LNCaP clone FGC (cell line): ENCODE results near the gene RPP25L.

Experiments
- DNase-seq: peaks from one replicate; pipeline ENCODE4 v3.0.0-alpha.2; 2011; ENCODE audit warnings: low read depth
- H3K4me3 ChIP-seq: 2 replicates; pipeline ENCODE4 v1.5.1; 2011; ENCODE audit warnings: mild to moderate bottlenecking, low read depth, low read length, control low read depth
- TF ChIP-seq, protein P1 (sequence below): IDR thresholded peaks from 2 replicates; pipeline ENCODE4 v1.5.1; 2012; ENCODE audit warnings: mild to moderate bottlenecking; ENCODE audit not compliant: control insufficient read depth, insufficient read depth; ENCODE audit errors: extremely low read depth

The RPP25L gene

GRCh38 chr9:34589636-34590380 is 22.1 kb downstream of the RPP25L start, which contains the start of gene CNTFR:
Gene CNTFR (minus strand): TSS chr9:34589724. CDS start chr9:34568981, 20,743 bp downstream.
- TF ChIP-seq, protein P1, sequence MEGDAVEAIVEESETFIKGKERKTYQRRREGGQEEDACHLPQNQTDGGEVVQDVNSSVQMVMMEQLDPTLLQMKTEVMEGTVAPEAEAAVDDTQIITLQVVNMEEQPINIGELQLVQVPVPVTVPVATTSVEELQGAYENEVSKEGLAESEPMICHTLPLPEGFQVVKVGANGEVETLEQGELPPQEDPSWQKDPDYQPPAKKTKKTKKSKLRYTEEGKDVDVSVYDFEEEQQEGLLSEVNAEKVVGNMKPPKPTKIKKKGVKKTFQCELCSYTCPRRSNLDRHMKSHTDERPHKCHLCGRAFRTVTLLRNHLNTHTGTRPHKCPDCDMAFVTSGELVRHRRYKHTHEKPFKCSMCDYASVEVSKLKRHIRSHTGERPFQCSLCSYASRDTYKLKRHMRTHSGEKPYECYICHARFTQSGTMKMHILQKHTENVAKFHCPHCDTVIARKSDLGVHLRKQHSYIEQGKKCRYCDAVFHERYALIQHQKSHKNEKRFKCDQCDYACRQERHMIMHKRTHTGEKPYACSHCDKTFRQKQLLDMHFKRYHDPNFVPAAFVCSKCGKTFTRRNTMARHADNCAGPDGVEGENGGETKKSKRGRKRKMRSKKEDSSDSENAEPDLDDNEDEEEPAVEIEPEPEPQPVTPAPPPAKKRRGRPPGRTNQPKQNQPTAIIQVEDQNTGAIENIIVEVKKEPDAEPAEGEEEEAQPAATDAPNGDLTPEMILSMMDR = no peak
- H3K4me3 ChIP-seq = peak within 1 kb of the TSS; percentile 28
- DNase-seq = no peak

- H3K4me3 ChIP-seq = no peak overlapping the region
- DNase-seq = no peak
- TF ChIP-seq, protein P1 = no peak
Measured at GRCh38 chr9:34588671-34589635, 22.9 kb downstream of the RPP25L start.

DNA sequence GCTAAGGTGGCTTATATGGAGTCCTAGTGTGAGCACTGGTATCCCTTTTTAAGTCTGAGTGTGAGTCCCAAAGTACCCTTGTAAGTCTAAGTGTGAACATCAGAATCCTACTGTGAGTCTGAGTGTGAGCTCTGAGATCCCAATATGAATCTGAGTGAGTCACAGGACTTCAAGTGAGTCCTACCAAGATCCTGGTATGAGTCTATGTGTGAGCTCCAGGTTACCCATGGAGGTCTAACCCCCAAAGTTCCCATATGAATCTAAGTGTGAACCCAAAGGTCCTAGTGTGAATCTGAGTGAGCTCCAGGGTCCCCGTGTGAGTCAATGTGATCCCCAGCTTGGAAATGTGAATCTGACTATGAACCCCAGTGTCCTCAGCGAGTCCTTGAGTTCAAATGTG is 24.6 kb downstream of the RPP25L start:
- no peak overlapping the region for H3K4me3 ChIP-seq
- TF ChIP-seq, protein P1 = no peak
- no peak for DNase-seq

DNA sequence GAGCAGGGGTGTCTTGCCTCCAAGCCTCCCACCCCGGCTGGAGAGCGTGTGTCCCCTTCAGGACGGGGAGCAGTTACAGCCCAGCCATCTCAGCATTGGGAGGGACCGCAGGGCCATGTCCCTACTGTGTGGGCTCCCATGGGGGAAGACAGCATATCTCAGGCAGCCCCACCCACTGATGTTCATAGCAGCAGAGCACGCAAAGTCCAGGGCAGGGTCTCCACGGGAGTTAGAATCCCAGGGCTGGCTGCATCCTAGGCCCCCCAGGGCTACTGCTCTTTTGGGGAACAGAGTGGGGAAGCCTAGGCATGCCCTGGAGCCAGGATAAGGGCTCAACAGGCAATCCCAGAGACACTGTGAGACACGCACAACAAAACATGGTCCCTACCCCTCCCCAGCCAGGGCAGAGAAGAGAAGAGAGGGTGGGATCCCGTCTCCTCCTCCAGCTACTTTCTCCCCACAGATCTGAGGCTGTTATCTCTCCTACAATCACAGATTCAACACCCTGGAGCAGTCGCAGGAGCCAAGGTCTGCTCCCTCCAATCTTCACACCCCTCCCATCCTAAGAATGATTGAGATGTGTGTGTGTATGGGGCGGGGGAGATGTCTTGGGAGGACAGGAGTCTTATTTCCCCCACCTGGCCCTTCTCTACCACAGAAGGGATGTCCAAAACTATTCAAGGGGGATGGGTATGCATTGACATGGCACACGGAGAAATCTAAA is 25.8 kb downstream of the RPP25L start:
- DNase-seq = no peak
- no peak overlapping the region for H3K4me3 ChIP-seq
- TF ChIP-seq, protein P1 = no peak

- no peak overlapping the region for H3K4me3 ChIP-seq
- TF ChIP-seq, protein P1 = no peak
- no peak for DNase-seq
Measured at GRCh38 chr9:34584970-34585369, 26.9 kb downstream of the RPP25L start.

DNA sequence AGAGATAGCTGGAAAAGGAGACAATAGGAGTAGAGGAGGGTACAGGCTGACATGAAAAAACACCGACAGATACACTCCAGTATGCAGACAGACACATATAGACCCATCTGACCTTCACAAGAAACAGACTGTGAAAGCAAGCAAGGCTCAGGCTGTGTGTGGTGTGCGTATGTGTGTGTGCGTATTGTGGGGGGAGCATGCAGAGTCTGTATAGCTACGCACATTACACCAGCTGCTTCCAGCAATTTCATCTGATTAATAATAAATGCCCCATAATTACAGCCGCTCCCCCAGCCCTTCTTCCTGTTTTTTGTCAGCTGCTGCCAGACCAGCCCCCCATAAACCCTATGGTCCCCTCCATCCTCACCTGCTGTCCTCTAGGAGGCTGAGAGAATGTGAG is 29.1 kb downstream of the RPP25L start:
- DNase-seq = no peak
- no peak overlapping the region for H3K4me3 ChIP-seq
- TF ChIP-seq, protein P1 = no peak
